Measurements from ENCODE around the gene RASGRF2.

DNA sequence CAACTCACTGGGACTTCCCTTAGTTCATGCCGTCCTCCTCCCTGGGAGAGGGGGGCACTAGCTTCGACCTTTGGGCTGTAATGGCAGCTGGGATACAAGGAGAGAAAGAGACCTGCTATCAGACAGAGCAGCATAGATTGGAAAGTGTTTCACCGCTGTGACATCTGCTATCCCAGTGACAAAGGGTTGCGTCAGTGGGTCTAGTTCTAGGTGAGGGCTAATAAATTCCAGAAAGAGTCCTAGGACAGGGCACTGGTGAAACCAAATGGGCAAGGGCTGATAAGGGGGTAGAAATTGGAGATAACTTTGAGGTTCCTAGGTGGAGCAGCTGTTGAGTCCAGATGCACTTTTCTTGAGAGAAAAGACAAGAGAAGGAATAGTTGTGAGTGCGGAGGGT is 62.5 kb downstream of the RASGRF2 start:
- TF ChIP-seq, protein P1, sequence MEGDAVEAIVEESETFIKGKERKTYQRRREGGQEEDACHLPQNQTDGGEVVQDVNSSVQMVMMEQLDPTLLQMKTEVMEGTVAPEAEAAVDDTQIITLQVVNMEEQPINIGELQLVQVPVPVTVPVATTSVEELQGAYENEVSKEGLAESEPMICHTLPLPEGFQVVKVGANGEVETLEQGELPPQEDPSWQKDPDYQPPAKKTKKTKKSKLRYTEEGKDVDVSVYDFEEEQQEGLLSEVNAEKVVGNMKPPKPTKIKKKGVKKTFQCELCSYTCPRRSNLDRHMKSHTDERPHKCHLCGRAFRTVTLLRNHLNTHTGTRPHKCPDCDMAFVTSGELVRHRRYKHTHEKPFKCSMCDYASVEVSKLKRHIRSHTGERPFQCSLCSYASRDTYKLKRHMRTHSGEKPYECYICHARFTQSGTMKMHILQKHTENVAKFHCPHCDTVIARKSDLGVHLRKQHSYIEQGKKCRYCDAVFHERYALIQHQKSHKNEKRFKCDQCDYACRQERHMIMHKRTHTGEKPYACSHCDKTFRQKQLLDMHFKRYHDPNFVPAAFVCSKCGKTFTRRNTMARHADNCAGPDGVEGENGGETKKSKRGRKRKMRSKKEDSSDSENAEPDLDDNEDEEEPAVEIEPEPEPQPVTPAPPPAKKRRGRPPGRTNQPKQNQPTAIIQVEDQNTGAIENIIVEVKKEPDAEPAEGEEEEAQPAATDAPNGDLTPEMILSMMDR (IDR thresholded peaks at IDR 0.05) = no peak
- no peak for TF ChIP-seq POLR2A (IDR thresholded peaks at IDR 0.05)
